ENCODE measurements around the gene IRX2.

DNA sequence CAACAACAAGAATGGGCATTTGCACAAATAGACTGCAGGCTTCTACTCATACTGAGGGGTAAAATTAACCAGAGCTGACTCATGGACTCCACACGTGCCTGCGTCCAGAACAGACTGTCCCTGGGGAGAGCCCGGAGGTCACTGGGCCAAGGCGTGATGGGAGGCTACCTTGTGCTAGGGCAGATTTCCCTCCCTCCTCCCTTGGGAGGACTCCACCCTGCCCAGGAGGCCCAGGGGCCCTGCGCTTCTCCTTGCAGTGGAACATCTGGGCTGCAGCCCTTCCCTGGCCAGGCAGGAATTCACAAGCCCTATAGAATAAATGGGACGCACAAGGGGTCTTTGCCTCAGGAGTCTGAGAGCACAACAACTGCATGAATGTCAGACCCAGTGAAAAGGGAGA, 35.6 kb downstream of the IRX2 start:
- TF ChIP-seq POLR2A (IDR thresholded peaks at IDR 0.05) (no peak), EP300 (IDR thresholded peaks at IDR 0.05) (no peak)
- TF ChIP-seq, protein P1, sequence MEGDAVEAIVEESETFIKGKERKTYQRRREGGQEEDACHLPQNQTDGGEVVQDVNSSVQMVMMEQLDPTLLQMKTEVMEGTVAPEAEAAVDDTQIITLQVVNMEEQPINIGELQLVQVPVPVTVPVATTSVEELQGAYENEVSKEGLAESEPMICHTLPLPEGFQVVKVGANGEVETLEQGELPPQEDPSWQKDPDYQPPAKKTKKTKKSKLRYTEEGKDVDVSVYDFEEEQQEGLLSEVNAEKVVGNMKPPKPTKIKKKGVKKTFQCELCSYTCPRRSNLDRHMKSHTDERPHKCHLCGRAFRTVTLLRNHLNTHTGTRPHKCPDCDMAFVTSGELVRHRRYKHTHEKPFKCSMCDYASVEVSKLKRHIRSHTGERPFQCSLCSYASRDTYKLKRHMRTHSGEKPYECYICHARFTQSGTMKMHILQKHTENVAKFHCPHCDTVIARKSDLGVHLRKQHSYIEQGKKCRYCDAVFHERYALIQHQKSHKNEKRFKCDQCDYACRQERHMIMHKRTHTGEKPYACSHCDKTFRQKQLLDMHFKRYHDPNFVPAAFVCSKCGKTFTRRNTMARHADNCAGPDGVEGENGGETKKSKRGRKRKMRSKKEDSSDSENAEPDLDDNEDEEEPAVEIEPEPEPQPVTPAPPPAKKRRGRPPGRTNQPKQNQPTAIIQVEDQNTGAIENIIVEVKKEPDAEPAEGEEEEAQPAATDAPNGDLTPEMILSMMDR (IDR thresholded peaks at IDR 0.05): no peak

All from ovary (tissue), 3 donors.